ENCODE measurements around the gene RNF223. TPM values are rescaled to one million over a fixed set of nuclear protein-coding genes. Genes with fewer than 3 reads are reported as not detected.
A peak's percentile ranks its signal among the peaks of the same experiment; 100 is the strongest.

Gene RNF223
- total RNA-seq, 1 donor from 2014 or later = not detected

GRCh38 chr1:1087351-1088028 is 13.4 kb upstream of the RNF223 start:
- peaks cover 3% of the 10 kb centered on the region for H3K36me3 Mint-ChIP-seq (ENCODE audit: low read depth, unreplicated experiment)
- DNase-seq (ENCODE audit: low spot score) = no peak
- H3K4me1 Mint-ChIP-seq (ENCODE audit: unreplicated experiment) = no peaks in the 10 kb centered on the region
- H3K27ac Mint-ChIP-seq (ENCODE audit: unreplicated experiment) = no peak overlapping the region
- no peaks in the 10 kb centered on the region for H3K9me3 Mint-ChIP-seq (ENCODE audit: unreplicated experiment)
- no peak for TF ChIP-seq CTCF (IDR thresholded peaks at IDR 0.05; ENCODE audit: unreplicated experiment)
- no peak overlapping the region for H3K4me3 Mint-ChIP-seq (ENCODE audit: unreplicated experiment)
- H3K27me3 Mint-ChIP-seq (ENCODE audit: unreplicated experiment) = peaks cover 9% of the 10 kb centered on the region

GRCh38 chr1:1086911-1087341 is 12.8 kb upstream of the RNF223 start:
- Mint-ChIP-seq H3K27ac (ENCODE audit: unreplicated experiment) (no peak overlapping the region), H3K9me3 (ENCODE audit: unreplicated experiment) (no peaks in the 10 kb centered on the region), H3K4me3 (ENCODE audit: unreplicated experiment) (no peak overlapping the region), H3K36me3 (ENCODE audit: low read depth, unreplicated experiment) (peaks cover 3% of the 10 kb centered on the region), H3K27me3 (ENCODE audit: unreplicated experiment) (peaks cover 9% of the 10 kb centered on the region), H3K4me1 (ENCODE audit: unreplicated experiment) (no peaks in the 10 kb centered on the region)
- no peak for TF ChIP-seq CTCF (IDR thresholded peaks at IDR 0.05; ENCODE audit: unreplicated experiment)
- DNase-seq (ENCODE audit: low spot score) = no peak

GRCh38 chr1:1085911-1086841 is 12.1 kb upstream of the RNF223 start:
- Mint-ChIP-seq H3K4me3 (ENCODE audit: unreplicated experiment) (no peak overlapping the region), H3K4me1 (ENCODE audit: unreplicated experiment) (no peaks in the 10 kb centered on the region), H3K36me3 (ENCODE audit: low read depth, unreplicated experiment) (peaks cover 3% of the 10 kb centered on the region), H3K27ac (ENCODE audit: unreplicated experiment) (peak overlapping the region; percentile 30), H3K9me3 (ENCODE audit: unreplicated experiment) (no peaks in the 10 kb centered on the region), H3K27me3 (ENCODE audit: unreplicated experiment) (peaks cover 9% of the 10 kb centered on the region)
- no peak for TF ChIP-seq CTCF (IDR thresholded peaks at IDR 0.05; ENCODE audit: unreplicated experiment)
- DNase-seq (ENCODE audit: low spot score) = no peak

- H3K27me3 Mint-ChIP-seq (ENCODE audit: unreplicated experiment) = peaks cover 9% of the 10 kb centered on the region
- DNase-seq (ENCODE audit: low spot score) = no peak
- H3K9me3 Mint-ChIP-seq (ENCODE audit: unreplicated experiment) = no peaks in the 10 kb centered on the region
- H3K27ac Mint-ChIP-seq (ENCODE audit: unreplicated experiment) = no peak overlapping the region
- no peak for TF ChIP-seq CTCF (IDR thresholded peaks at IDR 0.05; ENCODE audit: unreplicated experiment)
- no peaks in the 10 kb centered on the region for H3K4me1 Mint-ChIP-seq (ENCODE audit: unreplicated experiment)
- H3K36me3 Mint-ChIP-seq (ENCODE audit: low read depth, unreplicated experiment) = peaks cover 3% of the 10 kb centered on the region
- H3K4me3 Mint-ChIP-seq (ENCODE audit: unreplicated experiment) = no peak overlapping the region
These were observed 11.2 kb upstream of the RNF223 start for GRCh38 chr1:1085171-1085841.

Measured in endothelial cell (in vitro differentiated cells).